HG03521 (cell line): ENCODE measurements around the gene ASB8.

Experiments
- ATAC-seq: cut with Tn5 transposase; IDR thresholded peaks from one replicate; pipeline ENCODE4 v1.9.1; 2021; ENCODE audit warnings: mild to moderate bottlenecking, moderate library complexity; ENCODE audit not compliant: unreplicated experiment

The ASB8 gene

DNA sequence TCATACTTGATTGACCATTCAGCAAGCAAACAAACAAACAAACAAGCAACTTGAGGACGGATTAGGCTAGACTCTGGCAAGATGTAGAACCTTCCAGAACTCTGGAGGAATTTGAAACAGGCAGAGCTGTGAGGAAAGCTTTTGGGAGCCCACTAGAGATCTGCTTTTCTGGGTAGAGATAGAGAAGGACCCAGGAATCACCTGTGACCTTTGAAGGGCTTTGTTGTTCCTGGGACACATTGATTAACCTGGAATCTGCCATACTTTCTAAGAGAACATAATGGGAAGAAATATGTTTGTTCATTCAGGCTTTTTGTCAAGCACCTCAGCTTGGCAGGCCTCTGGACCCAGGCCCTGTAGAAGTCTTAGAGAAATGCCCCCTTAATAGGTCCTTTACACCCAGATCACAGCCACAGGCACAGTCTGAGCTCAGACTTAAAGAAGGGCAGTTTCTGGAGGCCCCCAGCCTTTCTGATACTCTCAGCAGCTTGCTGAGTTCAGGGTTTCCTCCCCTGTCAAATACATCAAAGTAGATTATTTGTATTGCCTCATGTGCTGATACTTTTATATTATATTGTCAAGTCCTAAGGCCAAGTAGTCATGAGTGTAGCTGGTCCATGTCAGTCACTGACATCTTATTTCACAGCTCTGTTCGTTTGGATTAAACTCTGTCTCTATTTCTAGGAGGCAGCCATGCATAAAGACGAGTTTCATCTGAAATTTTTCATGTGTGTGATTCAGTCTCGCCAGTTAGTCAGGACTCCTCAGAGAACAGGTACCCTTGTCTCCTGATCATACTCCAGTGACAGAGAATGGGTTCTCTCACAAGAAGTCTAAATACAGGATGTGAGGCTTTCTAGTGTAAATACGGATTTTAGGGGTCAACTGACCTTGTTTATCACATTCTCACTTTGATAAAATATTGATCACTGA lies 50.4 kb downstream of the ASB8 start:
- no peak for ATAC-seq

DNA sequence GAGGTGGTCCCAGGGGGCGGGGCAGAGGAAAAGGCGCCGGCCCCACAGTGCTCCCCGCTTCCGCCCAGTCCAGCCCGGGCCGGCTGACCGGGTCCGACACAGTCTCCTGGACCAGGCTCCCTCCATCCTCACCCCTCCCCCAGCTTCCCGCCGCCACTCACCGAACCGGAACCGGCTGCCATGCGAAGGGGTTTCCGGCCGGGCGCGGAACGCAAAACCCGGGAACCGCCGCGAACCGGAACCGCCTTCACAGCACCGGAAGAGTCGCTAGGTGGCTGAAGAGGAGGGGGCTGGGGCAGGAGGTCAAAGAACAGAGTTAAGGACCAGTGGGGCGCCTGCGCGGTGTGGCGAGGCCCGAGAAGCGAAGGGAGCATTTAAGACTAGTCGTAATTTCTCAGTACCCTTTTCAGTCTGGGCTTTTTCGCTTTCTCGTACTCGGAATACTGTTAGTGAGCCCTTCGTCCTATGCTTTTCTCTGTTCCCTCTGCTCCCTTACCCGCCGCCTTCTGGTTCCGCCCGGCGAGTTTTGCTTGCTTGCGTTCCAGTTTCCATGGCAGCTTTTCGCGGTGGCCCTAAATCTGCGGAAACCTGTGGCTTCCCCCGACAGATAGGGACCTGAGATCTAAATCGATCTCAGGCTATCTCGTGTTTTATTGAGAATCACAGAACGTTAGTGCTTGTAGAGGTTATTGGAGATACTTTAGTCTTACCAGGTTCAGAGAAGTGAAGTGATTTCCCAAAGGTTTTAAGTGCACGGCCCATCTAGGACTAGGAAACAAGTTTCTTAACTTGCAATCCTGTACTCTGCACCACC lies 51.2 kb downstream of the ASB8 start, which contains the start of gene SENP1:
Gene SENP1 (minus strand): TSS at position 213 of the 814 bp plus-strand sequence. CDS start 4,607 bp downstream, outside the sequence.
- ATAC-seq, result peak; percentile 69

DNA sequence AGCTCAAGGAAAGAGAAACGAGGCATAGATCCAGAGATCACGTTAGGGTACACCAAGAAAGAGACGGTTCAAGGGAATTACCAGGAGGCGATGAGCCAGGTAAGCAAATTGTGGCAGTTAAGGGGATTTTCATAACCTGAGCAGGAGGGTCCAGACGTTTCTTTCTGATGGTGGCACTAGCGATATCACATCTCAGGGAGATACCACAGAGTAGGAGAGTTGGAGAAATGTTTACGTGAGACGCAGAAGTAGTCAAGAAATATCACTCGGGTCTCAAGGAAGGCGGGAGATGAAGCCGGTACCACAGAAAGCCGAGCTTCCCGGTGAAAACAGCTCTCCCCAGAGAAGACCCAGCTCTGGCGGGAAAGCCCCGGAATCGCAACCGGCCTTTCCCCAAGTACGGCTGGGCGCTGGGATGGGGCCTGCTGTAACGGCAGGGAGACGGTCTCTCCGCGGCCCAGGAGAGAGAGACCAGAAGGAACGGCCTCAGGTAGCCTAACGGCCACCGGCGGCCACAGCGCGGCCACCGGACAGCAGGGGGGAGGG lies 51.9 kb downstream of the ASB8 start:
- ATAC-seq, result peak; percentile 13

DNA sequence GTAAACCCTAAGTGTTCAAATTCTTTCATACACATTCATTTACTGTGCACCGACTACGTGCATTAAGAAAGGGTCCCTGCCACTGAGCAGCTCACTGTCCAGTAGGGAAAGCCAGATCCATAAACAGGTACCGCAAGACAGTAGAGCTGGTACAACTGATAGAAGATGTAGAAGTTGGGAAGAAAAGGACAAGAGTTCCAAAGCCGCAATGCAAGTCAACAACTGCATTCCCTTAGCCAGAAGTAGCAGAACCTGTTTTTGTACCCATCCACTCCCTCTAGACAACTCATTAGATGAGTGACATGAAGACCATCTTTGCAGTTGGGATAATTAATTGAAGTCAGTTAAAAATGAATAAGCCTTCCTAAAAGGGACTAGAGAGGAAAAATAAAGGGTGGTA lies 52.8 kb downstream of the ASB8 start:
- ATAC-seq, result no peak
